AG09319 (cell line): ENCODE measurements around the gene SLC39A2.

ENCODE experiments used
- DNase-seq: peaks from one replicate; pipeline ENCODE4 v3.0.0-alpha.2; 2010; ENCODE audit warnings: low read depth; ENCODE audit errors: extremely low read depth
- CTCF ChIP-seq: IDR thresholded peaks from 2 replicates; pipeline ENCODE4 v1.5.1; 2011; ENCODE audit warnings: low read depth, mild to moderate bottlenecking, inconsistent platforms, low read length, moderate library complexity

The SLC39A2 gene

GRCh38 chr14:21023174-21023573 is 24.1 kb downstream of the SLC39A2 start:
- no peak for TF ChIP-seq CTCF

DNA sequence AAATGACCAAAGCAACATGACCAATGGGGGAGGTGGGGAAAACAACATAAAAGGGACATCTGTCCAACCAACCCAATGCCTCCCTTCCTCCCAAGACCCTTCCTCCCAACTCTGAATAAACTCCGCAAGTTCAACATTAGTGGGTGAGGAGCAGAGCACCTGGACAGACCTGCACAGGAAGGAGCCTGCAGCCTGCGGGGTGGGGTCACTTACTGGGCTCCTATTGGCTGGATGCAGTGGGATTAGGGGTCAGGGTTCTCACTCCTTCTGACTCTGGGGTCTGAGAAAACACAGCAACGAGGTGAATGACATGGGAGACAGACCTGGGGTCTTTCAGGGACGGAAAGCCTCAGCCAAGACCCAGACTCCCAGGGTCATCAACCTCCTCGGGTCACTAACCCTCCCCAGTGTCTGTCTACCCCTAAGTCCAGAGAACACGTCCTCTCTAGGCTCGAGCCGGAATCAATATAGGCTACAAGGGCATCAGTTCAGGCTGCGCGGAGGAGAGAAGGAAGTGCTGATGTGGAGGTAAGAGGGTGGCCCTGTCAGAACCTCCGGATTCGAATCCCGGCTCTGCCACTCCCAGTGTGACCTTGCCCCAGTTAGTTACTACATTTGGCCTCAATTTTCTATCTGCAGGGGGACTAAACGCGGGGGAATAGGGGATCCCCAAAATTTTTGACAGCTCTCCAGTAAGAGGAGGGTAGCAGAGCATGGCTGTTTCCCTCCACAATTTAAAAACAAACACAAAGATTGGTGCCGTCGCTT is 24.9 kb downstream of the SLC39A2 start:
- DNase-seq = no peak
- no peak for TF ChIP-seq CTCF

More at GRCh38 chr14:21023174-21023573, 24.1 kb downstream of the SLC39A2 start:
- DNase-seq = no peak

DNA sequence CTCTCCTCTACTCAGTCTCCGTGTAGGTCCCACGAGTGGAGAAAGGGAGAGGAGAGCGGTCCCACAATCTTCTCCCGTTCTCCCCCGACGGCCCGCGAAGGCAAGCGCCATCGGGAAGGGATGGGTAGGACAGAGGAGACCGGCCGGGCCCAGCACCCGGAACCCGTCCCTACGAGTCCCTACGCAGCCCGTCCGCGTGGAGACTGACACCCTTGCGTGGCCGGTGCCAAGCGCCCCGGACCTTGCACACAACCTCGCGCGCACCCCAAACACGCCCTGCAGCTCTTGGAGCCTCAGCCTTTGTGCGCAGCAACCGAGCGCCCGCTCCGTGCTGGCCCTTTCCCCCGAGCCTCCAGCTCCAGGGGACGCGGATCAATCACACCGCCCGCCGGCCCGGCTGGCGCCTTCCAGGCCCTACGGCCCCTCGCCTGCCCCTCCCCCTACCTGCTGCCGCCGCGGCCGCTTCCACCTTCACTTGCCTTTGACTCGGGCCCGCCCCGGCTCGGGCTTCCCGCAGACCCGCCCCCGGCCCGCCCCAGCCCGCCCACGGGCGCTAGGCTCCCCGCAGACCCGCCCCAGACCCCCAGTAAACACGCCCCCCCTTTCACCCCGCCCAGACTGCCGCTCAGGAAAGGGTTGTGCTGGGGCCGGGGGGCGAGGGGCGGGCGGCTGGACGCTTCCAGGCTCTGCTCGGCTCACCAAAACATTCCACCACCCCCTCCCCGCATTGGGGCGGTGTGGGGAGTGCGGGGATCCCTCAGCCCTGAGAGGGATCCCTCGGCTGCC is 25.7 kb downstream of the SLC39A2 start, which contains the start of gene NDRG2:
NDRG2 (minus strand) TSS at position 477 of the 786 bp plus-strand sequence. CDS start 1,746 bp downstream, outside the sequence.
- no peak for DNase-seq
- no peak for TF ChIP-seq CTCF

- no peak for TF ChIP-seq CTCF
- no peak for DNase-seq
Observed at GRCh38 chr14:21025371-21026273, 26.5 kb downstream of the SLC39A2 start.

GRCh38 chr14:21026274-21026987 is 27.3 kb downstream of the SLC39A2 start:
- no peak for DNase-seq
- TF ChIP-seq CTCF = no peak

DNA sequence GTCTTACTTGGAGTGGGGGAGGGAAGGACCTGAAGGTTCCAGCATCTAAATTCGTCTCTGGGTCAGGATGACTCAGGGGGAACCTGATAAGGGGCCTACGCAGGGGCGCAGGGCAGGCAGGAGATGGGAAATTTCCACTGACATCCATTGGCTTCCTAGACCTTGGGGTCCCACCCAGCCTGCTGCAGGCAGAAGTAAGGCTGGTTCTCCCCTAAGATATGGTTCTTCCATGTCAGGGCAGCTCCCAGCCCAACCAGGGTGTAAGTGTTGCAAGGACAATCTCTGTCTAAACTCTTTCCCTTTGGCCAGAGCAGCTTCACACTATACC is 27.9 kb downstream of the SLC39A2 start:
- no peak for TF ChIP-seq CTCF
- DNase-seq = no peak
